Astrocyte (in vitro differentiated cells and primary cell): Measurements from ENCODE around the gene APBA3. TPM values are rescaled to one million over a fixed set of nuclear protein-coding genes. Genes with fewer than 3 reads are reported as not detected.

Experiments used
- DNase-seq: peaks from one replicate; pipeline ENCODE4 v3.0.0-alpha.2; 2010; ENCODE audit warnings: low read depth
- FAIRE-seq: peaks from 2 replicates; lab custom pipeline; 2011; peaks lifted over from hg19 to GRCh38; lab: Jason Lieb, UNC
- H2AFZ ChIP-seq: 2 replicates; pipeline ENCODE4 v1.6.0; 2012; ENCODE audit warnings: low read depth, low read length, inconsistent platforms
- H3K27ac ChIP-seq: 2 replicates; pipeline ENCODE4 v1.5.1; 2011; ENCODE audit warnings: low read depth, low read length, inconsistent platforms
- H3K27me3 ChIP-seq: 2 replicates; pipeline ENCODE4 v1.6.0; 2011; ENCODE audit warnings: low read length, inconsistent platforms; ENCODE audit not compliant: insufficient read depth
- H3K36me3 ChIP-seq: 2 replicates; pipeline ENCODE4 v1.5.1; 2011; ENCODE audit warnings: low read length, inconsistent platforms; ENCODE audit not compliant: insufficient read depth
- H3K4me1 ChIP-seq: 2 replicates; pipeline ENCODE4 v1.5.1; 2011; ENCODE audit warnings: low read length, inconsistent platforms; ENCODE audit not compliant: insufficient read depth
- H3K4me2 ChIP-seq: 2 replicates; pipeline ENCODE4 v1.6.0; 2012; ENCODE audit warnings: low read length, inconsistent platforms
- H3K4me3 ChIP-seq: 2 replicates; pipeline ENCODE4 v1.5.1; 2011; ENCODE audit warnings: low read depth, mild to moderate bottlenecking, low read length, inconsistent platforms; ENCODE audit not compliant: insufficient read depth
- H3K79me2 ChIP-seq: 2 replicates; pipeline ENCODE4 v1.6.0; 2012; ENCODE audit warnings: mild to moderate bottlenecking, low read length, inconsistent platforms; ENCODE audit not compliant: insufficient read depth
- H3K9ac ChIP-seq: 2 replicates; pipeline ENCODE4 v1.6.0; 2012; ENCODE audit warnings: mild to moderate bottlenecking, low read length, inconsistent platforms
- H3K9me3 ChIP-seq: 2 replicates; pipeline ENCODE4 v1.5.1; 2012; ENCODE audit warnings: low read depth, mild to moderate bottlenecking, low read length, inconsistent platforms; ENCODE audit not compliant: insufficient read depth
- H4K20me1 ChIP-seq: 2 replicates; pipeline ENCODE4 v1.6.0; 2012; ENCODE audit warnings: low read length, inconsistent platforms; ENCODE audit not compliant: insufficient read depth
- H3K27ac Mint-ChIP-seq: one replicate; pipeline ENCODE4 v1.8.0; 2021; ENCODE audit warnings: mild to moderate bottlenecking, mixed read lengths; ENCODE audit not compliant: unreplicated experiment
- H3K27me3 Mint-ChIP-seq: one replicate; pipeline ENCODE4 v1.8.0; 2021; ENCODE audit warnings: low read depth, mixed read lengths; ENCODE audit not compliant: unreplicated experiment
- H3K36me3 Mint-ChIP-seq: one replicate; pipeline ENCODE4 v1.8.0; 2021; ENCODE audit warnings: low read depth, mixed read lengths; ENCODE audit not compliant: unreplicated experiment
- H3K4me1 Mint-ChIP-seq: one replicate; pipeline ENCODE4 v1.8.0; 2021; ENCODE audit warnings: low read depth, mixed read lengths; ENCODE audit not compliant: unreplicated experiment
- H3K4me3 Mint-ChIP-seq: one replicate; pipeline ENCODE4 v1.8.0; 2021; ENCODE audit warnings: mild to moderate bottlenecking, moderate library complexity, mixed read lengths; ENCODE audit not compliant: unreplicated experiment
- H3K9me3 Mint-ChIP-seq: one replicate; pipeline ENCODE4 v1.8.0; 2021; ENCODE audit warnings: mild to moderate bottlenecking, mixed read lengths; ENCODE audit not compliant: unreplicated experiment
- EZH2 ChIP-seq: IDR thresholded peaks from 2 replicates; pipeline ENCODE4 v1.6.1; 2012; ENCODE audit warnings: mild to moderate bottlenecking, low read length, inconsistent platforms; ENCODE audit not compliant: insufficient read depth
- total RNA-seq: library from RNA; stranded (reverse); gene quantifications from 2 replicates; pipeline ENCODE4 v1.2.1, GENCODE V29; 2021
- TF ChIP-seq, protein P1 (sequence below): IDR thresholded peaks from 2 replicates; pipeline ENCODE4 v1.5.1; 2011; ENCODE audit warnings: low read depth, mild to moderate bottlenecking, inconsistent platforms, low read length, moderate library complexity; ENCODE audit not compliant: insufficient read depth

The APBA3 gene
- total RNA-seq, 1 donor from 2014 or later: 16.5 TPM

DNA sequence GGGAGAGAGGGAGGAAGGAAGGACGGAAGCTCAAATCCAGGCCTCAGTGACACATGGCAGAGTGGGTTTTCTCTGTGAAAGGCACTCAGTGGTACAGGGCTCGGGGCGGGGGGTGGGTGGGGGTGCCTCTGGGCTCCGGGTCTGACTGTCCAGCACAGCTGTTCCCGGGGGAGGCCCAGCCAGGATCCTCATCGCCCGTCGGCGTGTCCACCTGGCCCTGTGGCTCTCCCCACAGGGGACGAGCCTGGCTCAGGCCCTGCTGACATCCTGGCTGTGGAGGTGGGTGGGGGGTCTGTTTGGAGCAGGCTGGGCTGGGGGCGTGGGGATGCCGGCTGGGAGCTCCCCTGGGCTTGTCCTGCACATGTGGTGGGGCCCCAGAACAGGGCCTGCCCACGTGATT lies 42.9 kb upstream of the APBA3 start:
- Histone ChIP-seq H3K27me3 (peaks cover 20% of the 10 kb centered on the region), H3K9ac (no peak overlapping the region), H3K27ac (no peak overlapping the region), H3K9me3 (no peaks in the 10 kb centered on the region), H3K4me3 (no peak overlapping the region), H3K4me2 (no peak overlapping the region), H3K79me2 (no peaks in the 10 kb centered on the region), H4K20me1 (no peaks in the 10 kb centered on the region), H3K36me3 (no peaks in the 10 kb centered on the region), H2AFZ (no peak overlapping the region), H3K4me1 (peaks cover 8% of the 10 kb centered on the region)
- Mint-ChIP-seq H3K27me3 (peaks cover 37% of the 10 kb centered on the region), H3K4me1 (no peaks in the 10 kb centered on the region), H3K36me3 (no peaks in the 10 kb centered on the region), H3K4me3 (no peak overlapping the region), H3K9me3 (no peaks in the 10 kb centered on the region), H3K27ac (no peak overlapping the region)
- FAIRE-seq (no peak), DNase-seq (no peak)
- TF ChIP-seq EZH2: no peak
- TF ChIP-seq, protein P1, sequence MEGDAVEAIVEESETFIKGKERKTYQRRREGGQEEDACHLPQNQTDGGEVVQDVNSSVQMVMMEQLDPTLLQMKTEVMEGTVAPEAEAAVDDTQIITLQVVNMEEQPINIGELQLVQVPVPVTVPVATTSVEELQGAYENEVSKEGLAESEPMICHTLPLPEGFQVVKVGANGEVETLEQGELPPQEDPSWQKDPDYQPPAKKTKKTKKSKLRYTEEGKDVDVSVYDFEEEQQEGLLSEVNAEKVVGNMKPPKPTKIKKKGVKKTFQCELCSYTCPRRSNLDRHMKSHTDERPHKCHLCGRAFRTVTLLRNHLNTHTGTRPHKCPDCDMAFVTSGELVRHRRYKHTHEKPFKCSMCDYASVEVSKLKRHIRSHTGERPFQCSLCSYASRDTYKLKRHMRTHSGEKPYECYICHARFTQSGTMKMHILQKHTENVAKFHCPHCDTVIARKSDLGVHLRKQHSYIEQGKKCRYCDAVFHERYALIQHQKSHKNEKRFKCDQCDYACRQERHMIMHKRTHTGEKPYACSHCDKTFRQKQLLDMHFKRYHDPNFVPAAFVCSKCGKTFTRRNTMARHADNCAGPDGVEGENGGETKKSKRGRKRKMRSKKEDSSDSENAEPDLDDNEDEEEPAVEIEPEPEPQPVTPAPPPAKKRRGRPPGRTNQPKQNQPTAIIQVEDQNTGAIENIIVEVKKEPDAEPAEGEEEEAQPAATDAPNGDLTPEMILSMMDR: no peak

DNA sequence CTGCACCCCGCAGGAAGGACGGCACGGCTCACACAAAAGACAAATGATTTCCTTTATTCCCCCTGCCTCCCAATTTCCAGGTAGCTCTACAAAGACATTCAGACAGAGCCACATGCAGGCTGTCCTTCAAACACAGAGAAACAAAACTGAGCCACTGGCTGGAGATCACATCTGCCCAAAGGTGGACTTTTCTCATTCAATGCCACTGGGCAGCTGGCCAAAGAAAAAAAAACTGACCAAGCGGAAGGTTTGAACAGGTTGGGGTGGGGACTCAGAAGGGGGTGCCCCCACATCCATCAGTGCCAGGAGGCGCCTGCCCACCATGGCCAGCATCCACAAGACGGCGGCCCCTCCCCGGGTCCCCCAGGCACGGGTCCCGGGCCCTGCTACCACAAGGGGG lies 42.5 kb upstream of the APBA3 start:
- Mint-ChIP-seq H3K4me3 (no peak overlapping the region), H3K36me3 (no peaks in the 10 kb centered on the region), H3K27ac (no peak overlapping the region), H3K4me1 (no peaks in the 10 kb centered on the region), H3K9me3 (no peaks in the 10 kb centered on the region), H3K27me3 (peaks cover 42% of the 10 kb centered on the region)
- Histone ChIP-seq H3K79me2 (no peaks in the 10 kb centered on the region), H3K4me2 (no peak overlapping the region), H3K4me3 (no peak overlapping the region), H3K36me3 (no peaks in the 10 kb centered on the region), H3K9ac (no peak overlapping the region), H3K27me3 (peaks cover 25% of the 10 kb centered on the region), H4K20me1 (no peaks in the 10 kb centered on the region), H3K4me1 (peaks cover 8% of the 10 kb centered on the region), H2AFZ (no peak overlapping the region), H3K27ac (no peak overlapping the region), H3K9me3 (no peaks in the 10 kb centered on the region)
- TF ChIP-seq, protein P1: no peak
- no peak for TF ChIP-seq EZH2
- no peak for DNase-seq
- FAIRE-seq: no peak

DNA sequence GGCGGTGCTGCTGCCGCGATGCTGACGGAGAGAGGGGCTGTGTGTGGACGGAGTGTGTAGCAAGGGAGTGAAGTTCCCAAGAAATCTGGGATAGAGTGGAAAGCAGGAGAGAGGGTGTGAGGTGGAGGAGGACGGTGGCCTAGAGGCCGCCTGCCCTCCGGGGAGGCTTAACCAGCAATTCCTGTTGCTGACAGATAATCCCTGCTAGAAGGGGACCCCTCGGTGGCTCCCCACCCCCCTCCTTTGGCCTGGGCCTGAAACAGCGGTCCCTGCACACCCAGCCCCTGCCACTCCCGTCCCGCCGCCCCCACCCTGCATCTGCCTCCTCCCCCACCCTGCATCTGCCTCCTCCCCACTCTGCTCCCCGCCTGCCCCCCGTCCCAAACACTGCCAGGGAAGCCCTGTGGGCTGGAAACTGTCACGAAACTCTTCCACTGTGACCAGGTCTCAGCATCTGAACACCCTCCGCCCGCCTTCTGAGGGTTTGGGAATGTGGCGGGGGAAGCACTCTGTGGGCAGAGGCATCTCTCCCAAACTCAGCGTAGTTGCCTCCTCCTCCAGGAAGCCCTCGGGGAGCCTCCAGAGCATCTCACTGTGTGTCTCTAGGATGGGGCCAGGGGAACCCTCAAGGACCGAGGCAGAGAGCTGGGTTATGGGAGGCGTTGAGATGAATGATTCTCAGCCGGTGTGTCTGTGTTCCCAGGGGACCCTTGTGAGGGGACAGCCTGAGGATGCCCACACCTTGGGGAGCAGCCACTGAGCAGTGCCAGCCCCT lies 41.8 kb upstream of the APBA3 start:
- H3K9ac ChIP-seq: no peak overlapping the region
- Mint-ChIP-seq H3K27ac (no peak overlapping the region), H3K9me3 (no peaks in the 10 kb centered on the region), H3K4me3 (no peak overlapping the region), H3K27me3 (peaks cover 43% of the 10 kb centered on the region), H3K36me3 (no peaks in the 10 kb centered on the region), H3K4me1 (no peaks in the 10 kb centered on the region)
- no peak for TF ChIP-seq EZH2
- TF ChIP-seq, protein P1: no peak
- no peak for FAIRE-seq
- no peaks in the 10 kb centered on the region for H3K9me3 ChIP-seq
- no peak overlapping the region for H3K4me3 ChIP-seq
- no peaks in the 10 kb centered on the region for H4K20me1 ChIP-seq
- H3K4me1 ChIP-seq: peaks cover 8% of the 10 kb centered on the region
- no peak overlapping the region for H2AFZ ChIP-seq
- peaks cover 25% of the 10 kb centered on the region for H3K27me3 ChIP-seq
- H3K27ac ChIP-seq: no peak overlapping the region
- no peak overlapping the region for H3K4me2 ChIP-seq
- no peaks in the 10 kb centered on the region for H3K36me3 ChIP-seq
- no peak for DNase-seq
- no peaks in the 10 kb centered on the region for H3K79me2 ChIP-seq
